Forelimb muscle (tissue), 1 donor: ENCODE data around the gene TMEM101. TPM values are rescaled to one million over a fixed set of nuclear protein-coding genes. Genes with fewer than 3 reads are reported as not detected.
"Not testable (repeated sequence)": the region's sequence is repeated elsewhere in the genome, so short reads cannot be mapped to it uniquely, and the experiment has no call there.

Experiments used
- DNase-seq: peaks from one replicate; pipeline ENCODE4 v3.0.0-alpha.2; 2013; ENCODE audit warnings: low read depth
- polyA plus RNA-seq: library from polyadenylated mRNA; unstranded; fragments of 120-200 nt; gene quantifications from one replicate; pipeline ENCODE4 v1.2.1, GENCODE V29; 2013; ENCODE audit not compliant: insufficient read length

Gene TMEM101
- polyA plus RNA-seq, 1 donor = 32.6 TPM

- no peak for DNase-seq
These were observed 13.8 kb downstream of the TMEM101 start for GRCh38 chr17:44000871-44001460.

GRCh38 chr17:44000141-44000860 lies 14.5 kb downstream of the TMEM101 start:
- DNase-seq = no peak

- DNase-seq = no peak
These were observed 15.7 kb downstream of the TMEM101 start for GRCh38 chr17:43999024-43999423.

- no peak for DNase-seq
These were observed 16.2 kb downstream of the TMEM101 start for GRCh38 chr17:43998552-43998951.

GRCh38 chr17:43997180-43997579 lies 17.6 kb downstream of the TMEM101 start:
- DNase-seq = not testable (repeated sequence)

GRCh38 chr17:43995150-43995471 lies 19.7 kb downstream of the TMEM101 start:
- no peak for DNase-seq

GRCh38 chr17:43994272-43995149 lies 20.3 kb downstream of the TMEM101 start:
- no peak for DNase-seq

GRCh38 chr17:43992641-43993040 lies 22.1 kb downstream of the TMEM101 start:
- no peak for DNase-seq

GRCh38 chr17:43988301-43988700 lies 26.5 kb downstream of the TMEM101 start:
- no peak for DNase-seq

- DNase-seq = no peak
These were observed 27.4 kb downstream of the TMEM101 start for GRCh38 chr17:43987131-43988021.

- no peak for DNase-seq
These were observed 28.4 kb downstream of the TMEM101 start for GRCh38 chr17:43986225-43986981.

- DNase-seq = no peak
These were observed 30.2 kb downstream of the TMEM101 start for GRCh38 chr17:43984521-43984920.

GRCh38 chr17:43983515-43984411 lies 31.0 kb downstream of the TMEM101 start:
- DNase-seq = no peak

GRCh38 chr17:43983196-43983514 lies 31.6 kb downstream of the TMEM101 start:
- no peak for DNase-seq

- DNase-seq = no peak
These were observed 32.6 kb downstream of the TMEM101 start for GRCh38 chr17:43982171-43982570.

- DNase-seq = no peak
These were observed 35.1 kb downstream of the TMEM101 start for GRCh38 chr17:43979671-43980070.

- DNase-seq = no peak
These were observed 35.8 kb downstream of the TMEM101 start for GRCh38 chr17:43979011-43979410.

- no peak for DNase-seq
These were observed 36.7 kb downstream of the TMEM101 start for GRCh38 chr17:43978078-43978477.

GRCh38 chr17:43976963-43977837 lies 37.6 kb downstream of the TMEM101 start:
- DNase-seq = no peak
